DMS79 treated with DMSO at 0.1 percent for 48 hours (cell line): ENCODE results near the gene CIPC.
A peak's percentile ranks its signal among the peaks of the same experiment; 100 is the strongest.

Source experiments
- DNase-seq: peaks from one replicate; lab custom pipeline; 2025; lab: John Stamatoyannopoulos, UW

The CIPC gene

DNA sequence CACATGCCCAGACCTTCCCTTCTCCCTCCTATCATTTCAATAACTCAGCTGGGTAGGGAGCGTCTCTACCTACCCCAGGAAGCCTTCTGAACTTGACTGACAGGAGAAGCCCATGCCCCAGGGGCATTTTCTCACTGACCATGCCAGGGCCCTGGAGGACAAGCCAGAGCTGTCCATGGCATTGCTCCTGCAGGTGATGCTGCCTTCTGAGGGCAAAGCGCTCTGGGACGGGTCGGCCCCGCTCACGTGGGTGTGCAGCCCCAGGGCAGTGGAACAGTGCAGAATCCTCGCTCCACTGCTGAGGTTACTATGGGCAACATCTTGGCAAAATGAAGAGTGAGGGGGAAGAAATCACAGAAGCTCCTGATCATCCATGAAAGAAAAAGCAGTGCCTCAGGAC is 28.5 kb upstream of the CIPC start:
- no peak for DNase-seq

GRCh38 chr14:77071938-77072388 is 26.1 kb upstream of the CIPC start:
- DNase-seq, result no peak

- no peak for DNase-seq
Measured at GRCh38 chr14:77074969-77075368, 23.1 kb upstream of the CIPC start.

GRCh38 chr14:77076113-77076631 is 21.9 kb upstream of the CIPC start:
- DNase-seq, result no peak

DNA sequence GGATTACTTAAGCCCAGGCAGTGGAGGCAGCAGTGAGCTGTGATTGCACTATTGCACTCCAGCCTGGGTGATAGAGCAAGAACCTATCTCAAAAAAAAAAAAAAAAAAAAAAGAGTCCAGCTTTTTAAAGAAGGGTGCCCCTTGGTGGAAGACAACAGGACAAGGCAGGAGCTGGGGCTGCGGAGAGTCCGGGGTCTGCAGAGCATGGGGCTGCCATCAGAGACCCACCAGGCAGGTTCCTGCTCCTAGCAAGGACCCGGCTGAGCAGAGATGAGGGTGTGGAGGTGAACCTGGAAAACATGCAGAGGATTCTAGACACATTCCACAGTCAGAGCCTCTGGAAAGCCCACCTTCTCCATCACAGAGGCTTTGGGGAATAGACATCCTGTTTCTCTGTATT is 21.0 kb upstream of the CIPC start:
- no peak for DNase-seq

DNA sequence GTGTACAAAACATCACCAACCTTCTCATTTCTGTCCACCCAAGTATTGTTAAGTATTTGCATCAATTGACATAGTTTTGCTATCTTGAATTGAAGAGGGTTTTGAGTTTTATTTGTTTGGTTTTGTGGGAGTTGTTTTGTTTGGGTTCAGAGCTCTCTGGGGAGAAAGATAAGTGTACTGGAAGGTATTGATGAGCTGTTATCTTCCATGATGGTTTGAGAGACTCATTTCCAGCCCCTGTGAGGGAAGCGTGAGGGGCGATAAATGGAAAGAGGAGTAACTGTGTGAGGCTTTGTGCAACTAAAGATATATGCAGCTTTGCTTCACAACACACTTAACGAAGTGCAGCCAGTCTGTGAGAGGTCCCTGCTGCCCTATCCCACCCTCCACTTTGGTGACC is 15.7 kb upstream of the CIPC start:
- no peak for DNase-seq

- no peak for DNase-seq
Measured at GRCh38 chr14:77083082-77083481, 15.0 kb upstream of the CIPC start.

- no peak for DNase-seq
Measured at GRCh38 chr14:77084985-77085384, 13.1 kb upstream of the CIPC start.

GRCh38 chr14:77085538-77085937 is 12.5 kb upstream of the CIPC start:
- DNase-seq, result no peak

DNA sequence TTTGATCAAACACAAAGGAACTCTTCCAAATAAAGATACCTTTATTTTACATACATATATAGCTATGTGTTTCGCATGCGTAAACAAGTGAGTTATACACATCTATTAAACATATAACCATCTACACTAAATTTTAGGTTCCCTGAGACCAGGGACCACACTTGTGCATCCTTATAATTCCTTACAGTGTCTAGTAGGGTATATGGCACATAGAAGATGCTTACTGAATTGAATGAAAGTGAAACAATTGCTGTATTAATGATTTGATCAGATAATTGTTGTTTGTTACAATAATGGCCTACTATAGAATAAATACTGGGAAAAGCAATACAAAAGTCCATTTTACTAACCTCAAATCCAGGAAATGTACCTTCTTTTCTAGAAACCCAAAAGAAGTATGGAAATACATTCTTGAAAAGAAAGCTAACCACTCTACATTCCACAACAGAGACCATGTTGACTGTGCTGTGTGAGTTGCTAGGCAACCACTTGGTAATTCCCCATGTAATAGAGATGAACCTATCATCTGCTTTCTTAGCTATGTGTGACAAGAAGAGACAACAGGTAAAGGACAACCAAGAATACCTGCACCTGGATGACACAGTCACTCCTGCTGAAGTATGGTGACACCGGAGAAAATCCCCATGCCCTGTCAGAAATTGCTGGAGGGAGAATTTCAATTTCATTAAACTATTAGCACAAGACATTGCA is 11.9 kb upstream of the CIPC start:
- no peak for DNase-seq

DNA sequence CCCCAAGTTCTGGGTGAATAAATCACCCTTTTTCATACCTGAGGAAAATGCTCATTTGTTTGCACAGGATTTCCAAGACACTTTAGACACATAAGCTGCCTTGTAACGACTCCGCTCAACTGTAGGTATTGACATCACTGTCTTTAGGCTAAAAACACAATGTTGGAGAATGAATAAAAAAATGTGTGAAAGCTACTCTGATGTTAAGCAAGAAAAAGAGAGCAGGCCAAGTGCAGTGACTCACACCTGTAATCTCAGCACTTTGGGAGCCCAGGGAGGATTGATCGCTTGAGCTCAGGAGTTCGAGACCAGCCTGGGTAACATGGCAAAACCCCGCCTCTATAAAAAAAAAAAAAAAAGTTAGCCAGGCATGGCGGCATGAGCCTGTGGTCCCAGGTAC is 11.1 kb upstream of the CIPC start:
- no peak for DNase-seq

GRCh38 chr14:77087631-77088030 is 10.4 kb upstream of the CIPC start:
- no peak for DNase-seq

DNA sequence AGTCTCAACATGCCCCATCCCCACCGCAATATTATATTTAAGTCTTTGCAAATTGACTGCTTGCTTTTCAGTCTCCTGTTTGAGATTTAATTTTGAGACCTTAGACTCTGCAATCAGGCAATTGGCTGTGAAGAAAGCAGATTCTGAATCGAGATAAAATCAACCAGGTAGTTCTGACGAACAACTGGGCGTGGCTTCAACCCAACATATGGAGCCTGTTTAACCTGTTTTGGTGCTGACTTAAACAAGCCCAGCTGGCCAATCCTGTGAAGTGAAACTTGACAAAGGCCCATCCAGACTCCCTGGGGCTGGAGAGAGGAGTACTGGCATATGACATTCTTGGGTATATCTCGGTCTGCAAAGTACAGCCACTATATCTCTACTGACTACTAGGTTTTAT is 9.8 kb upstream of the CIPC start:
- DNase-seq, result peak; percentile 97

- peak; percentile 89 for DNase-seq
Measured at GRCh38 chr14:77088645-77089044, 9.4 kb upstream of the CIPC start.

- no peak for DNase-seq
Measured at GRCh38 chr14:77091518-77091917, 6.5 kb upstream of the CIPC start.

GRCh38 chr14:77092676-77093075 is 5.4 kb upstream of the CIPC start:
- no peak for DNase-seq

DNA sequence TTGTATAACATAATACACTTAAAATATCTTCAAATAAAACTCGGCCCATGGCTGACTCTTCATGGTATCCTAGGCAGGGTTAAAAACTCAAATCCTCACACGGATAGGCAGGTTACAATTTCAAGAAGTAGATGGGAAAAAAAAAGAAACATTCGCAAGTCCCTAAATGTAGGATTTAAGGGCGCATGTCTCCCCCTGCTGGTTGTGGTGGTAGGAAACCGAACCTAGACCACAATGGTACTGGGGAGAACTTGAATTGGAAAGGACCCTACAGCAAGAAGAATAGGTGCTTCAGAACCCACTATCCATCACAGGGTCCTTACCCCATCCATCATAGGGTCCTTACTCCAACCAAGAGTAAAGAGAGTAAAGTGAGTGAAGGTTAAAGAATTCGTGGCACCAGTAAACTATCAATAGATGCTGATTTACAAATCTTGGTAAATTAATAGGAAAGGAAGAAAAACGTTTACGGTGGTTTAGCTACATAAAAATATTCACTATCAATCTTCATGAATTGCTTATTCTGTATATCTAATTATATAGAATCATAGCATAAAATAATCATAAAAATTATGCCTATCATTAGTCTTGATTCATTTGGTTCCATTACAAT is 3.3 kb upstream of the CIPC start:
- DNase-seq, result peak; percentile 94

- DNase-seq, result peak; percentile 64
Measured at GRCh38 chr14:77097006-77097699, 905 bp upstream of the CIPC start.

DNA sequence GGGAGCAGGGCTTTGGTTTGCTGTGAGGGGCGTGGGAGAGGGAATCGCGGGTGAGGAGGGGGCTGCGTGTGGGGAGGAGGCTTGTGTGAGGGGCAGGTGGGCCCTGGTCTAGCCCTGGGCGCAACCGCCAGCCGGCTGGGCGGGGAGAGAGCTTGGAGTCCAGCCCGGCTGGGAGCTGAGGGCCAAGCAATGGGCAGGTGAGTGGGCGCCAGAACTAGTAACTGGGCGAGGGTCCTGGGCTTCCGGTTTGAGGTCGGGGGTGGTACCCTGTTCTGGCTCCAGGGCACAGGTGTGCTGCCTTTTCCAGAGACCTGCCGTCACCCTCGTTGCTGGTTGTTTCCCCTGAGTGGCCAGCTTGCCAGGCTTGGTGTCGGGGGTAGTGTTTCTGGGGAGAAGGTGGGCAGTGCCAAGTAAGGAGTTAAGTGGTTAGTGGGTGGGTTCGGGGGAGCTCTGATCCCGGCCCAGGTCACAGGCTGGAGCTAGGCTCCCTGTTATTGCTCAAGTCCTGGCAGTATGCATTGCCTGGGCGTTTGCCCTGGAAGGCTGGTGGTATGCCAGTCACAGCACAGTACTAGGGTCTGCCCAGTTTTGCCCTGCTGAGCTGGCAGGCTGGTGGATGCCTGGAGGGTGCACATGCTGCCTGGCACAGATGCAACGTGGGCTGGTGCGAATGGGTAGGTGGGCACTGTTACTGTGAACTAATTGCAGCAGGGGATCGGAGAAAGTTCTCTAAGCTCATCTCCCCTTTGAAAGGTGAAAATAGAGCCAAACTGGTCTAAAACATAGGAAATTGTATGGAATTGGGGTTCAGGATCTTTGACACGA is 683 bp downstream of the CIPC start:
- peak; percentile 72 for DNase-seq

- DNase-seq, result peak; percentile 77
Measured at GRCh38 chr14:77099425-77100167, 1.5 kb downstream of the CIPC start.

DNA sequence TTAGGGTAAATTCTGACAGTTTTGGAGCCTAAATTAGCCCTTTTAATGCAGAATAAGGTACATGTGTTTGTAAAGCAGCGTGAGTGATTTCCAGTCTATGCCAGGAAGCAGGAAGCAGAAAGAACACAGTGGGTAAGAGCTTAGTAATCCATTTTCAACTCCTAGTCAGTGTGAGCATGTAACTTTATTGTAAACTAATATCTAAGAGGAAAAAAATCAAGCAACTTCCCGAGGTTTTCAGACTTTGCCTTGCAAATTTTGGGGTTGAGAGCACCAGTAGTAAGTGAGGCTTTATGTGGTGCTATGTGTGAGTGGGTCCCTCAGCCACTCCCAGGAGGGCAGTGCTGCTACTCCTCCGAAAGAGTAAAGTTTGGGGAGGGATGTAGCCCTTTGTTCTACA is 2.9 kb downstream of the CIPC start:
- DNase-seq, result no peak
